Endothelial cell of umbilical vein (primary cell): Measurements from ENCODE around the gene GNAL.

Experiments
- CTCF ChIP-seq, 2 donors: IDR thresholded peaks; 1 replicate in 1 of 2; 2 replicates in 1 of 2; pipeline ENCODE4 v1.5.1; 2011; ENCODE audit warnings: low read length in 2 of 2, mild to moderate bottlenecking in 2 of 2, moderate library complexity in 2 of 2, control low read depth in 1 of 2, inconsistent platforms in 1 of 2, low read depth in 1 of 2; ENCODE audit not compliant: insufficient read depth in 1 of 2; ENCODE audit errors: extremely low read depth in 1 of 2
- EZH2 ChIP-seq: IDR thresholded peaks from 2 replicates; pipeline ENCODE4 v1.6.1; 2012; ENCODE audit warnings: borderline replicate concordance, low read depth, mild to moderate bottlenecking, moderate library complexity, low read length, inconsistent platforms; ENCODE audit not compliant: severe bottlenecking
- MAX ChIP-seq: IDR thresholded peaks from 2 replicates; pipeline ENCODE4 v1.6.1; 2011; ENCODE audit not compliant: insufficient read depth, insufficient read length
- MYC ChIP-seq: IDR thresholded peaks from one replicate; pipeline ENCODE4 v1.6.1; 2011; ENCODE audit warnings: mild to moderate bottlenecking, low read depth, low read length
- POLR2A ChIP-seq: IDR thresholded peaks from 2 replicates; pipeline ENCODE4 v1.6.1; 2012; ENCODE audit warnings: low read depth, mild to moderate bottlenecking, control low read depth, low read length
- POLR2AphosphoS5 ChIP-seq: IDR thresholded peaks from 2 replicates; pipeline ENCODE4 v1.6.1; 2012; ENCODE audit warnings: low read depth, mild to moderate bottlenecking, control low read depth, low read length, moderate library complexity; ENCODE audit not compliant: insufficient read depth

GRCh38 chr18:11747286-11747685 is 58.2 kb downstream of the GNAL start:
- TF ChIP-seq POLR2A (no peak), MAX (no peak), CTCF (IDR thresholded peaks at IDR 0.05; ENCODE audit: extremely low read depth in 1 of 2, insufficient read depth in 1 of 2, low read depth in 1 of 2, low read length in 2 of 2) (no peak), POLR2AphosphoS5 (no peak), MYC (no peak), EZH2 (no peak)
